HepG2 (cell line): ENCODE data around the gene NMUR1. TPM values are rescaled to one million over a fixed set of nuclear protein-coding genes. Genes with fewer than 3 reads are reported as not detected.

Source experiments
- ATAC-seq: fragments of 200-7000 bp; cut with Tn5 transposase; 3 replicates; pipeline ENCODE4 v1.9.1; 2020; ENCODE audit warnings: mild to moderate bottlenecking, moderate library complexity
- BruUV-seq: library from RNA; stranded (reverse); fragments of 400-500 nt; replicated peaks from 2 replicates; lab custom pipeline; 2021; lab: Mats Ljungman, UMichigan
- CTCF ChIA-PET: fragments of 300-600 bp; formaldehyde crosslinking; extraction: SDS; loops from one replicate; lab custom pipeline; 2021; ENCODE audit warnings: low total read pairs, inconsistent platforms, low intra/inter-chr PET ratio; lab: Yijun Ruan, JAX
- POLR2A ChIA-PET: fragments of 350-600 bp; sonication (Branson Sonifier 250); formaldehyde crosslinking; loops from one replicate; lab custom pipeline; 2020; ENCODE audit warnings: antibody characterized with exemption, inconsistent platforms; lab: Yijun Ruan, JAX
- DNase-seq: peaks from one replicate; pipeline ENCODE4 v3.0.0-alpha.2; 2015; ENCODE audit warnings: low spot score
- FAIRE-seq: peaks from 3 replicates; lab custom pipeline; 2011; peaks lifted over from hg19 to GRCh38; lab: Jason Lieb, UNC
- H2AFZ ChIP-seq: one replicate; pipeline ENCODE4 v1.6.1; 2011; ENCODE audit warnings: low read length, inconsistent platforms
- H3K27ac ChIP-seq: fragments of 300-600 bp; 3 replicates; pipeline ENCODE4 v1.8.0; 2011; ENCODE audit warnings: mixed run types, mild to moderate bottlenecking, mixed read lengths, low read length, inconsistent platforms; ENCODE audit not compliant: insufficient read depth; ENCODE audit errors: extremely low read length
- H3K27me3 ChIP-seq, 2 experiments: fragments of 200-600 bp in 1 of 2; 2 replicates in 1 of 2; 3 replicates in 1 of 2; pipeline versions ENCODE4 v1.6.0 to v1.8.0; 2011; ENCODE audit warnings: low read length in 2 of 2, mild to moderate bottlenecking in 2 of 2, moderate library complexity in 2 of 2, inconsistent platforms in 1 of 2; ENCODE audit not compliant: insufficient read depth in 2 of 2, control insufficient read depth in 1 of 2
- H3K36me3 ChIP-seq, 2 experiments: fragments of 200-600 bp in 1 of 2; replicated peaks in 1 of 2; 2 replicates in 1 of 2; 3 replicates in 1 of 2; pipeline versions ENCODE4 v1.5.1 to v1.8.0; 2011; ENCODE audit warnings: low read length in 2 of 2, inconsistent platforms in 1 of 2; ENCODE audit not compliant: insufficient read depth in 2 of 2, control insufficient read depth in 1 of 2
- H3K4me1 ChIP-seq: 2 replicates; pipeline ENCODE4 v1.5.1; 2012; ENCODE audit warnings: low read length, inconsistent platforms; ENCODE audit not compliant: insufficient read depth
- H3K4me2 ChIP-seq: 2 replicates; pipeline ENCODE4 v1.6.0; 2011; ENCODE audit warnings: low read depth, low read length, inconsistent platforms
- H3K4me3 ChIP-seq, 3 experiments: fragments of 200-600 bp in 1 of 3; sonication (generic), shearing (Covaris generic) in 1 of 3; replicated peaks in 1 of 3; 2 replicates each; pipeline ENCODE4 v1.5.1; 2011 to 2016; ENCODE audit warnings: low read length in 3 of 3, inconsistent platforms in 2 of 3, low read depth in 2 of 3, mild to moderate bottlenecking in 2 of 3, control low read depth in 1 of 3, mixed read lengths in 1 of 3; ENCODE audit not compliant: insufficient read depth in 1 of 3
- H3K79me2 ChIP-seq: one replicate; pipeline ENCODE4 v1.6.1; 2011; ENCODE audit warnings: low read length, inconsistent platforms; ENCODE audit not compliant: insufficient read depth
- H3K9ac ChIP-seq: 2 replicates; pipeline ENCODE4 v1.6.0; 2011; ENCODE audit warnings: mild to moderate bottlenecking, low read depth, low read length, inconsistent platforms; ENCODE audit not compliant: insufficient read depth
- H3K9me3 ChIP-seq: 2 replicates; pipeline ENCODE4 v1.5.1; 2012; ENCODE audit warnings: mild to moderate bottlenecking, low read length
- H4K20me1 ChIP-seq: 2 replicates; pipeline ENCODE4 v1.6.0; 2011; ENCODE audit warnings: inconsistent platforms, mild to moderate bottlenecking, low read length, moderate library complexity; ENCODE audit not compliant: insufficient read depth
- CBX1 ChIP-seq: IDR thresholded peaks from one replicate; pipeline ENCODE4 v1.6.1; 2016; ENCODE audit warnings: antibody characterized with exemption, low read depth
- HES4 ChIP-seq: sonication (generic); formaldehyde crosslinking; IDR thresholded peaks from 2 replicates; pipeline ENCODE4 v1.9.0; 2021; ENCODE audit warnings: mild to moderate bottlenecking, missing genetic modification reagents, borderline replicate concordance
- ISL2 ChIP-seq: sonication (generic); formaldehyde crosslinking; IDR thresholded peaks from 2 replicates; pipeline ENCODE4 v1.5.0; 2020; ENCODE audit warnings: missing genetic modification reagents
- PREB ChIP-seq: sonication (generic); formaldehyde crosslinking; IDR thresholded peaks from 2 replicates; pipeline ENCODE4 v1.4.0; 2020; ENCODE audit warnings: missing genetic modification reagents
- RARG ChIP-seq: sonication (generic); formaldehyde crosslinking; IDR thresholded peaks from 2 replicates; pipeline ENCODE4 v1.4.0; 2020; ENCODE audit warnings: low read depth, mild to moderate bottlenecking, missing genetic modification reagents
- SIX1 ChIP-seq: sonication (generic); formaldehyde crosslinking; IDR thresholded peaks from 2 replicates; pipeline ENCODE4 v1.4.0; 2020; ENCODE audit warnings: missing genetic modification reagents, borderline replicate concordance
- SOX13 ChIP-seq, 3 experiments: fragments of 450-650 bp in 1 of 3; sonication (generic) in 1 of 3; formaldehyde crosslinking in 1 of 3; IDR thresholded peaks in 2 of 3; conservative IDR thresholded peaks in 1 of 3; 2 replicates each; pipeline versions ENCODE4 v1.5.0 to v1.6.1; 2016 to 2020; ENCODE audit warnings: antibody characterized with exemption in 1 of 3, mild to moderate bottlenecking in 1 of 3, missing compliant biosample characterization in 1 of 3, missing genetic modification reagents in 1 of 3, moderate library complexity in 1 of 3
- ZFY ChIP-seq: sonication (generic); formaldehyde crosslinking; IDR thresholded peaks from 2 replicates; pipeline ENCODE4 v1.4.0; 2020; ENCODE audit warnings: missing genetic modification reagents
- ZMYM3 ChIP-seq: sonication (generic); formaldehyde crosslinking; IDR thresholded peaks from 2 replicates; pipeline ENCODE4 v1.5.1; 2020; ENCODE audit warnings: mild to moderate bottlenecking, missing genetic modification reagents
- ZNF253 ChIP-seq: sonication (generic); formaldehyde crosslinking; IDR thresholded peaks from 2 replicates; pipeline ENCODE4 v1.8.0; 2022; ENCODE audit warnings: mild to moderate bottlenecking, missing genetic modification reagents, borderline replicate concordance
- ZNF281 ChIP-seq: sonication (generic); formaldehyde crosslinking; IDR thresholded peaks from 2 replicates; pipeline ENCODE4 v1.4.0; 2020; ENCODE audit warnings: missing genetic modification reagents, borderline replicate concordance
- ZNF441 ChIP-seq: sonication (generic); formaldehyde crosslinking; IDR thresholded peaks from 2 replicates; pipeline ENCODE4 v1.7.0; 2021; ENCODE audit warnings: missing genetic modification reagents, borderline replicate concordance
- ZSCAN25 ChIP-seq: sonication (generic); formaldehyde crosslinking; IDR thresholded peaks from 2 replicates; pipeline ENCODE4 v1.8.0; 2022; ENCODE audit warnings: mild to moderate bottlenecking, missing genetic modification reagents
- WGBS: methylation state at CpG from one replicate; pipeline ENCODE4 v1.1.6; 2017; ENCODE audit warnings: low lambda C conversion rate; 5-methylcytosine and 5-hydroxymethylcytosine counted together
- in situ Hi-C: cut with HindIII; loops from 2 replicates; pipeline ENCODE4 v1.10.0; 2017; ENCODE audit warnings: low pct_unique_long_range_greater_than_20kb; ENCODE audit not compliant: extremely low pct_ligation_motif_present
- intact Hi-C: fragments of 100-400 bp; cut with micrococcal nuclease; formaldehyde crosslinking; loops from one replicate; pipeline ENCODE4 v1.10.0; 2022; ENCODE audit not compliant: unreplicated experiment
- polyA plus RNA-seq, 8 experiments: library from polyadenylated mRNA; depleted of rRNA in 3 of 8; stranded (reverse) in 7 of 8; unstranded in 1 of 8; fragments of >200 nt; fragmentation: Illumina TruSeq in 4 of 8; extraction: Trizol in 4 of 8; gene quantifications; 2 replicates each; pipeline versions ENCODE4 v1.2.1 to v1.2.3, GENCODE V29; 2011 to 2016; ENCODE audit warnings: low read depth in 4 of 8, missing spikeins in 1 of 8, mixed read lengths in 1 of 8; ENCODE audit not compliant: insufficient read depth in 1 of 8
- total RNA-seq, 5 experiments: library from RNA; depleted of rRNA; stranded (reverse); fragments of >200 nt; fragmentation: Illumina TruSeq; extraction: Trizol; gene quantifications; 2 replicates each; pipeline ENCODE4 v1.2.3, GENCODE V29; 2016; ENCODE audit warnings: low read depth in 1 of 5

NMUR1 gene
- total and polyA plus RNA-seq, 2 of the 13 experiments (the other 11 are each of a cell fraction or from before 2014, with no cell fraction given), result not detected

GRCh38 chr2:231494669-231495068 lies 35.6 kb downstream of the NMUR1 start:
- FAIRE-seq (no peak), DNase-seq (no peak), ATAC-seq (no peak)
- H3K4me3 ChIP-seq, result no peak overlapping the region
- no peak overlapping the region for H3K27ac ChIP-seq
- intact Hi-C loops, result no loop called here
- H3K9me3 ChIP-seq, result peaks cover 4% of the 10 kb centered on the region
- no TSS peak for BruUV-seq
- H4K20me1 ChIP-seq, result no peaks in the 10 kb centered on the region
- H2AFZ ChIP-seq, result no peak overlapping the region
- no peak for TF ChIP-seq ISL2
- TF ChIP-seq HES4 (CRISPR knock-in tag), result no peak
- no peak for TF ChIP-seq ZSCAN25 (CRISPR knock-in tag)
- TF ChIP-seq PREB (CRISPR knock-in tag), result no peak
- TF ChIP-seq RARG (CRISPR knock-in tag), result no peak
- TF ChIP-seq ZNF281 (CRISPR knock-in tag), result no peak
- TF ChIP-seq ZNF441 (CRISPR knock-in tag), result no peak
- TF ChIP-seq SIX1 (CRISPR knock-in tag), result no peak
- no peak for TF ChIP-seq SOX13 (IDR thresholded peaks at IDR 0.05)
- TF ChIP-seq SOX13 (CRISPR knock-in tag; conservative IDR thresholded peaks at IDR 0.05 in 1 of 2, IDR thresholded peaks at IDR 0.05 in 1 of 2), result no peak
- TF ChIP-seq ZNF253 (CRISPR knock-in tag), result no peak
- TF ChIP-seq ZFY (CRISPR knock-in tag), result no peak
- no peak for TF ChIP-seq CBX1
- TF ChIP-seq ZMYM3, result no peak
- H3K27me3 ChIP-seq, result peaks cover 0 to 9% of the 10 kb centered on the region in 2 experiments; a peak in 1 of 5 replicates
- no peak overlapping the region for H3K4me2 ChIP-seq
- ChIA-PET POLR2A (no interaction called here), CTCF (no interaction called here)
- 14% methylated on average over 3 of the region's 3 CpGs for WGBS
- H3K9ac ChIP-seq, result no peak overlapping the region
- no peaks in the 10 kb centered on the region for H3K79me2 ChIP-seq
- H3K4me1 ChIP-seq, result no peaks in the 10 kb centered on the region
- H3K36me3 ChIP-seq, result no peaks in the 10 kb centered on the region
- in situ Hi-C loops, result no loop called here
